NCI-H524 treated with DMSO at 0.1 percent for 48 hours (cell line): ENCODE data around the gene LDLRAD3.

Experiments
- DNase-seq: peaks from one replicate; lab custom pipeline; 2025; lab: John Stamatoyannopoulos, UW

Gene LDLRAD3

DNA sequence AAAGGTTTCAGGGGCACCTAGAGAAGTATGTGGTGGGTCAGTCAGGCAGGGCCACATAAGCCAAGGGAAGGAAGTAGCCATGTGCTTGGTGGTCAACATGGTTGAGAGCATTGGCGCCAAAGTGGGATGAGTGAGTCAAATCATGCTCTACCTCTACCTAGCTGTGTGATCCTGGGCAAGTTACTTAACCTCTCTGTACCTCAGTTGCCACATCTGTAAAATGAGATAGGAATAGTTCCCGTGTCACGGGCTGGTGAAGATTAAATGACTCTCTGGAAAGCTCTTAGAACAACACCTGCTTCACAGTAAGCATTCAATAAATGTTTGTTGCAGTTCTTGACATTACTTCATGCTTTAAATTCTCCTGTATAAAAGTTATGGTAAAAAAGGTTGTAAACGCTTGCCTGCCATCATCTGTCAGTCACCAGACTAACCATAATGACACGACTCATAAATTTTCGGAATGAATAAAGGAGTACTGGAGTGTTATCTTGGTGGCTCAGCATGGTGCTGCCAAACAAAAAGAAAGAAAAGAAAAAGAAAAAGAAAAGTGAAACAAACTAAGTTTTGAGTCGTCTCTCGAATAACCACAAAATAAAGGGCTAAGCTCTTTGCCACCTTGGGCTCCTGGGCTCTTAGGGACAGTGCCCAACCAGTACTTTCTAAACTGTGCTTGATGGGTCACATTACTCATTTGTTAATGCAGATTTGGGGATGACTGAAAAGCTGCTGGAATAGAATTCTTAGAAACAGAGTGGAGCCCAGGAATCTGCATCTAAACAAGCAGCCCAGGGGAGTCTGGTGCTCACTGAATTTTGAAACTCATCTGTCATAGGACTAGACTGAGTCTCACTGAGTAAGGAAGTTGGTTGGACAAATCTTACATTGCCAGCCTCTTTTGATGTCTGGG lies 107.6 kb downstream of the LDLRAD3 start:
- DNase-seq, result no peak

DNA sequence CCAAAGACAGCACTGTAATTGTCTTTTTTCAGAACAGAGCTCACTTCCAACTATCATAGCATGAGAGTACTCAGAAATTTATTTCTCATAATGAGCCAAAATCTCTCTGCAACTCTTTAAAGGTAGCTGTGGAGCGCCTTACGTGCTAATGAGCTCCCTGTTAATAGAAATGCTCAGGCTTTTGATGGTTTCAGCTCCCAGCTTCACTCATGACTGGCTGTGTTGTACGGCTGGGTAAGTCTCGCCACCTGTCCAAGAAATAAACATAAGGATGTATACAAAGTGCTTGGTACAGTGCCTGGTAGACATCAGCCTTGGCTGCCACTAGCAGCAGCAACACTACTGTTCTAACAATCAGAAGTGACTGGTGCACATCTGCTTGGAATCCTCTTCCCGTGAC lies 109.4 kb downstream of the LDLRAD3 start:
- DNase-seq, result no peak

DNA sequence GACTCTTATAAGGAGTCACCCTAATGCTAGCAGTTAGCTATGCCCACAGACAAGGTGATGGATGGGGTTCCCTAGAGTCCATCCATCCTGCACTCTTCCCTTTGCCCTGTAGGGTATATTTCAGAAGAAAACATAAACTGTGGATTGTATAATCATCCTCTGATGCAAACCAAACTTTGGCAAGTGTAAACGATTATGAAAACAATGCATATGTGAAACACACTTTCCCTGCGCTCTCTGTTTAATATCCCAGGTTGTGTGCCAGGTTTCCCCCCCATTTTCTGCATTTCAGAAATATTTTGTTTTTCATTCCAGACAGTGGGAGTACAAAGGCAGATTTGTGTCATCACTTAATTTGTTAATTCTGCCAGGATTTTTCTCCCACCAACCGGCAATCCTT lies 110.0 kb downstream of the LDLRAD3 start:
- no peak for DNase-seq

DNA sequence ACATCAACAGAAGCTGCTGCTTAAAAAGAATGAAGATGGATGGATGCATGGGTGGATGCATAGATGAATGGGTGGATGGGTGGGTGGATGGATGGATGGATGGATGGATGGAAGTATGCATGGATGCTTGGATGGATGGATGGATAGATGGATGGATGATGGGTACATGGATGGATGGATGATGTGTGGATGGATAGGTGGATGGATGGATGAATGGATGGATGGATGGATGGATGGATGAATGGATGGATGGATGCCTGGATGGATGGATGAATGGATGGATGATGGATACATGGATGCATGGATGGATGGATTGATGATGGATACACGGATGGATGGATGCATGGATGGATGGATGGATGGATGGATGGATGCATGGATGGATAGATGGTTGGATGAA lies 110.8 kb downstream of the LDLRAD3 start:
- DNase-seq, result no peak

DNA sequence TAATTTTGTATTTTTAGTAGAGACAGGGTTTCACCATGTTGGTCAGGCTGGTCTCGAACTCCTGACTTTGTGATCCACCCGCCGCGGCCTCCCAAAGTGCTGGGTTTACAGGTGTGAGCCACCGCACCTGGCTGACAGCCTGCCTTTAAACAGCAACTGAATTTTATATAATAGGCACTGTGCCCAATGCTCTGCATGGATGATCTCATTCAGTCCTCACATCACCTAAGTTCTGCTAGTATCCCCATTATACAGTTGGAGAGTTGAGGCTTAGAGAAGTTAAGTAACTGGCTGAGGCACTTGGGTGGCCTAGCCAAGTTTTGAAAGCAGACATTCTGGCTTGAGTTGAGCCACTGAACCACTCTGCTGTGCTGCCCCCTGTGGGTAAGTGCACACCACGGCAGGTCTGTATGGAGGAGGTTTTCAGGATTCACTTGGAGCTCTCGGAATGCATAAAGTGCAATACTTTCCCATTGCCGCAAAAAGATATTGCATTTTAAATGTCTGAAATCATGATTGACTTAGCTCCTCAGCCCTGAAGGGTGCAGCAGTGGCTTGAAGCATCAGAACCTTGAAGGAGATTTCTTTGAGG lies 112.4 kb downstream of the LDLRAD3 start:
- no peak for DNase-seq

DNA sequence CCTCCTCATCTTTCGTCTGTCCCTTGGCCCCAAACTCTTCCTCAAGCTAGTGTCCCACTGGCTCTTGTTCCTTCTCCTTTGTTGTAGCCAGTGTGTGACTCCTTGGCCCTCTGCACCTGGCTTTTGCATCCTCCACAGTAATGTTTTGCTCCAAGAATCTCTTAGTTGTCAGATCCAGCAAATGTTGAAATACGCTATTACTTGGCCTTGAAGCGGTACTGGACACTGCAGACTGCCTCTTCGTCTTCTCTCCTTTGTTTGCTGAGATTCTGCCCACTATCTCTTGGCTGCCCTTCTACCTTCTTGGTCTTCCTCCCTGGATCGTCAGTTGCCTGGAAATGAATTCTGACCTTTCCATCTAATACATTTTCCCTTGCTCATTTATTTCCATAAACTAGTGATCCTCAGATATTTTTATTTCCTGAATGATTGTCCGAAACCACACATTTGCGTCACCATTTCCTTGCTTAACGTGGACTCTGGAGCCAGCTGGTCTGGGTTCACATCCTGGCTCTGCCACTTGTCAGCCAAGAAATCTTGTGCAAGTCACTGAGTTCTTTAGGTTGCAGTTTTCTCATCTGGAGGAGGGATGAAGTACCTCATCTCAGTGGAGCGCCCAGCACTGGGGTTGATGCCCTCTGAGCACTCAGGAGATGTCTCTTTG lies 113.6 kb downstream of the LDLRAD3 start:
- DNase-seq, result no peak

DNA sequence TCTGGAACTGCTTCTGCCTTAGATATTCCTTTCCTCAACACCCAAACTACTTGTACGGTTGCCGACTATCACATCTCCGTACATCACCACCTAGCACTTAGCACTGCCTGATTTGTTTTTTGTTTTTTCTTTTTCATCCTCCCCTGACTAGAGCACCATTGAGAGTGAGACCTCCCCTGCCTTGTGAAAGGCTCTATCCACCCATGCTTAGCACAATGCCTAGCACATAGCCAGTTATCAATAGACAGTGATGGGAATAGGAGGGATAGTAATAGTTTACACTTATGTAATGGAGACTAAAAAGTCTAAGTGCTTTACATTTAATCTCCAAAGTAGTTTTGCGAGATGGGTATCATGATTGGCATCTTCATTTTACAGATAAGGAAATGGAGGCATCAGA lies 115.8 kb downstream of the LDLRAD3 start:
- DNase-seq, result no peak

DNA sequence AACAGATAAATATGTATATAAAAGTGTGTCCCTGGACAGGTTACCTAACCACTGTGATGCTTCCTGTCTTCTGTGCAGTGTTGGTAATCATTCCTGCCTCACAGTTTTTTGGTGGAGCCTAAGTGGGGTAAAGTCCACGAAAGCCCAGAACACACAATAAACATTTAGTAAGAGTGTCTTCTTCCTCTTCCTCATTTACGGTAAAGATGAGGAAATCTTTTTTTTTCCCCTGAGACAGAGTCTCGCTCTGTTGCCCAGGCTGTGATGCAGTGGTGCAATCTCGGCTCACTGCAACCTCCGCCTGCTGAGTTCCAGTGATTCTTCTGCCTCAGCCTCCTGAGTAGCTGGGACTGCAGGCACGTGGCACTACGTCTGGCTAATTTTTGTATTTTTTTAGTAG lies 117.1 kb downstream of the LDLRAD3 start:
- no peak for DNase-seq

DNA sequence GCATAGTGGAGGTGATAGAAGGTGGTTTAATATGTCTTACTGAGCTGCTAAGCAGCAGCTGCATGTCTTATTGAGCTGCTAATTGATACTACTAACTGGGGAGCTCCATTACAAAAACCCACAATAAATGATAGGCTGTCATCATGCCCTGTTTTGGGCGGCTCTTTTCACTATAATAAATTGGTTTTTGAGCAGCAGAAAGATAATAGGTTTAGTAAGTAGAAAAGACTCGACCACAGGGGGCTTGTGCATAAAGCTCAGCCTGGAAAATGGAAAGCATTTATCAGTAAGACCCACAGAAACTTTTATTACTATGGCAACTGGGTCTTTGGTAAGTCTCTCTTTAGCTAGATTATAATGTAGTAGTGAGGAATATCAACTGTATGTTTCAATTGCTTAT lies 117.6 kb downstream of the LDLRAD3 start:
- no peak for DNase-seq

DNA sequence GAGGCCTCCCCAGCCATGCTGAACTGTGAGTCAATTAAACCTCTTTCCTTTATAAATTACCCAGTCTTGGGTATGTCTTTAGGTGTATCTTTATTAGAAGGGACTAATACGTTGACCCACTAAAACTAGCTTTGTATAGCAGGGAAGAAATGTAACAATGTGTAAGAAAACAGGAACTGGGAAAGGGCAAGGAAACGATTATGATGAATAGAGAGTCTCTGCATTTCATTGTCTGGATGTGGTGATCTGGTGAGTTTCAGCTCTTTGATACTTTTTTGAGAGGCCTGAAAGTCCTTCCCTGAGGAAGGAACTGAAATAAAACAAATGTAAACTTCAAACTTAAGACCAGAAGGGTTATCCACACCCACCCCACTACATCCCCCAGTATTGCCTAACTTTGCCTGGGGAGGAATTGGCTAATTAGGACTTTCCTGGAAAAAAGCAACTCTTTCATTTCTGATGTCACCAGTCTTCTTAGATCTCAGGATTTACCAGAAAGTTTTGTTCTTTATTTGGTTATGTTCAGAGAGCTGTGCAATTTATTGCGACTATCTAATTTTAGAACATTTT lies 119.0 kb downstream of the LDLRAD3 start:
- DNase-seq, result no peak

DNA sequence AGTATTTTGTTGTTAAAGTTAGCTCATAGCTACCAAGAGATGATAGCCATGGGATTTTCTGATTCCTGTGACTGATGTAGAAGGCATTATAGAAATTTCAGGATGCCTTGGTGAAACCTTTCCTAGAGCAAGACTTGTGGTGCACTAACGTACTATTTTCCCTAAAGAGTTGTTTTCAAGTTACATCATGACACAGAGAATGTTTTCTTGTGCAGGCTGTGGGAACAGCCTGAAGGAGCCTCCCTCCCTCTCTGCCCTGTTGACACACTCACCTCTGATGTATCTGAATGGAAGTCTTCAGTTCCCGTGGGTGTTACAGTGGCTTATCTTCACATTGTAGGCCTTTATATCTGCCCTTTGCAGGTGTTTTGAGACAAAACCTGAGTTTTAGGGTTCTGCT lies 121.6 kb downstream of the LDLRAD3 start:
- DNase-seq, result no peak

DNA sequence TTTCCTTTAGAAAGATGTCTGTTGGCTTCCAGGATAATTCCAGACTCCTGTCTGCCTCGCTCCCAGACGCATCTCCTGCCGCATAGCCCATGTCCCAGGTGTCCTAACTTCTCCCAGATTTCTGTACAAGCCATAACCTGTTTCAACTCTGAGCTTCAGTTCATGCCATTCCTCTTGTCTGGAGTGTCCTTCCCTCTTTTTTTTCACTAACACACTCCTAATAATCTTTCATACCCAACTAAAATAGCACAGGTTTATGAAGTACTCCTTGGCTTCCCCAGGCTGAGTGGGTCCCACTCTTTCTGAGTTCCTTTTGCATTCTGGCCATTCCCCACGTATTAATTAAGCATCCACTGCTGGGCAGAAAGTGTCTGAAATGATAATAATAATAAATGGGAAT lies 123.0 kb downstream of the LDLRAD3 start:
- DNase-seq, result no peak

DNA sequence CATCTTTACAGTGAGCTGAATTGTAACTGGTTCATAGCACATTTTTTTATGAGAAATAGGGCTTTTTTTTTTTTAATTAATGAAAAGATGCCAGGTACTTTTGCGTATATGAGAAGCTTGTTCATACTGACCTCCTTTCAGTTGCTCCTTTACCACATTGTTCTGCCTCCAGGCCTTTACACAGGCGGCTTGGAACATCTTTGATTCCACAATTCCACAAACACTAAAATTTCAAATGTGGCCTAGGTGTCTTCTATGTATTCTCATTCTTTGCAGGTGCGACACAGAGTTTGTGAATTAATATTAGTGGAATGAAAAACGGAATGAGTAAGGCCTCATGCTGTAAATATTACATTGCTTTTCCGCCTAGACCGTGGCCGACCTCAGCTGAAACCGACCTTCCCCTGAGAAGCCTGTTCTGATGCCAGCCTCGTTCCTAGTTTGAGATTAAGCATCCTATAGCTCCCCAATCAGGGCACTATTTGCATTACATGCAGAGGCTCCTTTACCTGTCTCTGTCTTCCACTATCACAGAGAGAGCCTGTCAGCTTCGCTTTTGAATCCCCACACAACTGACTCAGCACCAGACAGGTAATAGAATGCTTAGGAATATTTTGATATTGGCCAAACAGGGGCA lies 125.8 kb downstream of the LDLRAD3 start:
- DNase-seq, result no peak

DNA sequence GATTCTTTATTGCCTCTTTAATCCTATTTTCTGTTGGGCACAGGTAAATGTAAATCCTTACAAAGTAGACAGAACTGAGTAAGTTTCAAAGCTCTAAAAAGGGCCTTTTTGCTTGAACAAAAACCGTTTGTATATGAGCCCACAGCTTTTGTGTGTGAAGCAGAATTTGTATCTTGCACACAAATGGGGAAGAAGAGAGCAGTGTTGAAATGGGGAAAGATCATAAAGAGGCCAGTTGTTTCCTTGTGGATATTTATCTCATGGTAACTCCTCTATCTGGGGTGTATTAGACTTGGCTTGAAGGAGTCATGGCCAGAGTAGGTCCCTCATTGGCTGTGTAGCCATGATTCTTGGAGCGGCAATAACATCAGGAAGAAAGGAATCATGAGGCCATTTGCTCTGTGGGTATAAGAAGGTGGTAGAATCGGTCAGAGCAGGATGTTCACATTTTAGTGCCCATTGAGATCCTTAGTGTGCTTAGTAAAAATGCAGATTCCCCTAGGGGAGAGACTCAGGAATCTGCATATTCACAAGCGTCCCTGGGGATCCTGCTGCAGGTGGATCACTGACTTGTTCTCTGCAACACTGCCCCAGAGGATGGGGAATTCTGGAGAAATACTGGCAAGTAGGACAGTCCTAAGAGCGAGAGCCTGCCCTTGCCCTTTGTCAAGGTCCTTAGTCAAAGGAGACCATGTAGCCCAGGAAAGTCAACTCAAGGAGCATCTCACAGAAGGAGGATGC lies 126.5 kb downstream of the LDLRAD3 start:
- no peak for DNase-seq

DNA sequence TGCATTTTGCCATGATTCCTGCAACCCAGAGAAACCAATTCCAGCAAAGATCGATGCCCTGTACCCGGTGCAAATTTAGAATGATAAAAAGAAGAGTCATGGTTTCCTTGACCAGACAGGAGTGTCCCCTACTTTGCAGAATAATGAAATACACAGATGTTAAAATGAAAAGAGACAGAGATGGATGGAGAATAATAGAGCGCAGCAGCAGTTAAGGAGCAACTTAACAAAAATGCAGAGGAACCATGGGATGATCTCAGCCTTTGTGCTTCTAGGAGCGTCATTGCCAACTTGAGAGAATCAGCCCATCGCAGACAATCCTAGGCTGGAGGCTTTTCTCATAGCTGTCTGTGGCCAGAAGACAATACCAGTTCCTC lies 127.1 kb downstream of the LDLRAD3 start:
- no peak for DNase-seq

DNA sequence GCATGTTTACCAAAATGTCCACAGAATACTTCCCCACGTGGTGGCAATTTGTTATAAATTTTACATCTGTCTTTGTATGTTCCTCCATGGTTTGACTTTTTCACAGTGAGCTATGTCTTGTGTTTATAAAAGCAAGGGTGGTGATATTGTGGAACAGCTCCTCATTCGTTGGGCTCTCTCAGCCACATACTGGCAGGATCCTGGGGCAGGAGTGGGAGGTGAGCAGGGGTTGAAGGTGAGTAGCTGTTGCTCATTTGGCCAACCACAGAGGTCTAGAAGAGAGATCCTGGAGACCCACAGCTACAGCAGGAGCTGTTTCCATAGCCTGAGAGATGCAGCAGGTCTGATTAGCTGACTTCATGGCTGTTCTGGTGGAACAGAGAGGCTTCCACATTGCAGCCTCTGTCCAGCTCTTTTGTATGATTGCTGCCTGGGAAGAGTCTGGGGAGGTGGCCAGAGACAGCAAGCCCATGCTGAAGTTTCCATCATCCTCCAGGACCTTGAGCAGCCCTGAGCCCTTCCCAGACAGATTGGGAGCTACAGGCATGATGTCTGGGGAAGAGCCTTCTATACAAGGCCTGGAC lies 128.1 kb downstream of the LDLRAD3 start:
- no peak for DNase-seq

DNA sequence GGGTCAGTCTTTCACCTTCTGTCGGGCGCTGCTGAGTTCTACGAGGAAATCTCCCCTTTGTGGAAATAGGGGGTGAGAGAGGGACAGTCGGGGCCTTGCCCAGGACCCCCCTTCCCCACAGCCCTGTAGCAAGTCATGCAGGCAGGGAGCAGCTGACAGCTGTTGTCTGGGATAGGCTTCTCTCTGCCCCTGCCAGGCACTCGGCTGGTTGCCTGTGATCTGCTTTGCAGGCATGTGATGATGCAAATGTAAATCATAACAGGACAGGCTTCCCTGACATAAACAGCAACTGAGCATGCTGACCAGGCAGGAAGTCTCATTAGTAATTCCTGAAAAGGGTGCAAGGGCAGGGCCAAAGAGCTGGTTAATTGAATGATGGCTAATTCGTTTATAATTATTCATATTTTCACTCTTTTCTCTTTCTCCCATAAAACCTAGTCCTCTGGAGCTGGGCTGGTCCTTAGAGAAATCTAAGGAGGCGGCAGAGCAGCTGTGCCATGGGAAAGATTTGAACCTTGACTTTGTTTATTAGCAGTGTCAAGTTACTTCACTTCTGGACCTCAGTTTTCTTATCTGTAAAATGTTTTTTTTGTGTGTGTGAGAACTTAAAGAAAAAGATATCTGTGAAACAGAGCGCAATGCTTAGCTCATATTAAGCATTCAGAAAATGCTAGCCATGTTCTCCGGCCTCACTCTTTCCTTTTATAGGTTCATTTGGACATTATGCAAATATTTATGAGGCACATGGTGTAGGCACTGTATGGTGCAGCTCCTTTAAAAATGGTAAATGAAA lies 129.7 kb downstream of the LDLRAD3 start:
- DNase-seq, result no peak

DNA sequence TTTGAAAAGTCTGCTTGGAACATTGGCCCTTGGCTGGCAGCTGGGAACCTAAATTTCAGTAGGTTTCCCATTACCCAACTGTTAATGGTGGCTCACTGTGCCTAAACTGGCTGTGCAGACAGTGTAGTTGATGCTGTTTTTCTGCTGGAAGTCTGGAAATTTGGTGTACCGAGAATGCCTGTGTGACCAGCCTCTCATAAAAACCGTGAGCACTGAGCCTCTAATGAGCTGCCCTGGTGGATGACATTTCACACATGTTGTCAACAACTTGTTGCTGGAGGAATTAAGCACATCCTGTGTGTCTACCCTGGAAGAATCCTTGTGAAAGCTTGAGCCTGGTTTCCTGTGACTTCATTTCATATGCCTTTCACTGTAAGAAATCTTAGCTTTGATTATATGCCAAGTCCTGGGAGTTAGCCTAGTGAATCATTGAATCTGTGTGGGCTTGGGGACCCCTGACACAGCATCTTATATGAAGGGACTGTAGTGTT lies 131.1 kb downstream of the LDLRAD3 start:
- DNase-seq, result no peak

DNA sequence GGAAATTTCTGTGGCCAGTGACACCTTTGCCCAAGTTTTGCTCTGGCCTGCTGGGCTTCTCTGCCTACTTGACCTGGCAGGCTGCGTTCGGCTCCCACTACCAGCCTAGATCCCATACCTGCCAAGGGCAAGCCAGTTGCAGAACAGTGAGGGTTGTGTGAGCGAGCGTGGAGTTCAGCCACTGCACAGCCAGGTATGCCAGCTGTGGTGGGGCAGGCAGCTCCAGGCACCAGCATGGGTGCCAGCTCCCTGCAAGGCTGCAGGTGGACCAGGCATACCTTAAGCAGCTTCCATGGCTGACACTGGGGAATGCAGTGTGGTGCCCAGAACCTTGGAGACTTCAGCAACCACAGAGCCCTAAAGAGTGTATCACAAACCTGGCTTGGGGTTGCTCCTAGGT lies 133.5 kb downstream of the LDLRAD3 start:
- DNase-seq, result no peak
